Occipital lobe (tissue), 2 donors: Measurements from ENCODE around the gene JAML. TPM values are rescaled to one million over a fixed set of nuclear protein-coding genes. Genes with fewer than 3 reads are reported as not detected.

Experiments
- DNase-seq: peaks from one replicate; lab custom pipeline; 2025; lab: John Stamatoyannopoulos, UW
- total RNA-seq: library from RNA; depleted of rRNA; stranded (reverse); fragments of >200 nt; gene quantifications from one replicate; pipeline ENCODE4 v1.2.3, GENCODE V29; 2014

JAML gene
- total RNA-seq, 1 donor from 2014 or later, result 1.2 TPM

GRCh38 chr11:118239509-118240205, 14.8 kb upstream of the JAML start:
- DNase-seq, result no peak

GRCh38 chr11:118238929-118239328, 14.1 kb upstream of the JAML start:
- DNase-seq, result no peak

- no peak for DNase-seq
Measured at GRCh38 chr11:118238421-118238820, 13.6 kb upstream of the JAML start.

- DNase-seq, result no peak
Measured at GRCh38 chr11:118236170-118236569, 11.4 kb upstream of the JAML start.

- DNase-seq, result no peak
Measured at GRCh38 chr11:118234833-118235232, 10.0 kb upstream of the JAML start.

- DNase-seq, result no peak
Measured at GRCh38 chr11:118233850-118234249, 9.0 kb upstream of the JAML start.

- no peak for DNase-seq
Measured at GRCh38 chr11:118233377-118233776, 8.6 kb upstream of the JAML start.

- DNase-seq, result no peak
Measured at GRCh38 chr11:118232659-118233058, 7.8 kb upstream of the JAML start.

GRCh38 chr11:118231461-118231860, 6.7 kb upstream of the JAML start:
- no peak for DNase-seq

GRCh38 chr11:118230088-118230487, 5.3 kb upstream of the JAML start:
- DNase-seq, result no peak

- DNase-seq, result no peak
Measured at GRCh38 chr11:118229274-118229847, 4.5 kb upstream of the JAML start.

- no peak for DNase-seq
Measured at GRCh38 chr11:118227865-118228785, 3.3 kb upstream of the JAML start.

- DNase-seq, result no peak
Measured at GRCh38 chr11:118226781-118227180, 2.0 kb upstream of the JAML start.

GRCh38 chr11:118226296-118226695, 1.5 kb upstream of the JAML start:
- no peak for DNase-seq

- DNase-seq, result no peak
Measured at GRCh38 chr11:118223992-118224391, 819 bp downstream of the JAML start.

- no peak for DNase-seq
Measured at GRCh38 chr11:118223570-118223969, 1.2 kb downstream of the JAML start.

GRCh38 chr11:118222437-118222836, 2.4 kb downstream of the JAML start:
- DNase-seq, result no peak

- DNase-seq, result no peak
Measured at GRCh38 chr11:118221419-118221818, 3.4 kb downstream of the JAML start.

- no peak for DNase-seq
Measured at GRCh38 chr11:118219732-118220131, 5.1 kb downstream of the JAML start.

GRCh38 chr11:118219244-118219643, 5.6 kb downstream of the JAML start:
- no peak for DNase-seq

- no peak for DNase-seq
Measured at GRCh38 chr11:118217575-118217974, 7.2 kb downstream of the JAML start.
